Fibroblast of lung (primary cell): Measurements from ENCODE around the gene BIRC3. TPM values are rescaled to one million over a fixed set of nuclear protein-coding genes. Genes with fewer than 3 reads are reported as not detected.

Experiments
- DNase-seq, 2 donors: peaks; one replicate each; pipeline versions ENCODE4 v3.0.0 to v3.0.0-alpha.2; 2010; ENCODE audit warnings: low read depth in 2 of 2
- H2AFZ ChIP-seq: 2 replicates; pipeline ENCODE4 v1.5.1; 2012; ENCODE audit warnings: low read length, control low read depth, inconsistent platforms
- H3K27ac ChIP-seq: 2 replicates; pipeline ENCODE4 v1.5.1; 2011; ENCODE audit warnings: low read length, control low read depth; ENCODE audit not compliant: insufficient read depth
- H3K27me3 ChIP-seq: 2 replicates; pipeline ENCODE4 v1.5.1; 2011; ENCODE audit warnings: mild to moderate bottlenecking, low read length; ENCODE audit not compliant: control insufficient read depth, insufficient read depth
- H3K36me3 ChIP-seq: 2 replicates; pipeline ENCODE4 v1.5.1; 2011; ENCODE audit warnings: low read length; ENCODE audit not compliant: control insufficient read depth, insufficient read depth
- H3K4me1 ChIP-seq: 2 replicates; pipeline ENCODE4 v1.5.1; 2011; ENCODE audit warnings: low read length; ENCODE audit not compliant: control insufficient read depth, insufficient read depth; ENCODE audit errors: extremely low read depth
- H3K4me2 ChIP-seq: 2 replicates; pipeline ENCODE4 v1.5.1; 2011; ENCODE audit warnings: low read length, control low read depth; ENCODE audit not compliant: insufficient read depth; ENCODE audit errors: extremely low read depth
- H3K4me3 ChIP-seq, 4 experiments: fragments of 200-600 bp in 1 of 4; sonication (generic) in 1 of 4; replicated peaks in 1 of 4; 2 replicates each; pipeline ENCODE4 v1.5.1; 2011 to 2016; ENCODE audit warnings: low read length in 4 of 4, low read depth in 3 of 4, mild to moderate bottlenecking in 3 of 4, control low read depth in 2 of 4, inconsistent platforms in 1 of 4, mixed read lengths in 1 of 4; ENCODE audit not compliant: insufficient read depth in 1 of 4; ENCODE audit errors: control extremely low read depth in 1 of 4
- H3K79me2 ChIP-seq: 2 replicates; pipeline ENCODE4 v1.5.1; 2012; ENCODE audit warnings: mild to moderate bottlenecking, low read length, inconsistent platforms; ENCODE audit not compliant: control insufficient read depth, insufficient read depth
- H3K9ac ChIP-seq: 2 replicates; pipeline ENCODE4 v1.5.1; 2011; ENCODE audit warnings: mild to moderate bottlenecking, low read length, control low read depth; ENCODE audit not compliant: insufficient read depth
- H3K9me3 ChIP-seq: 2 replicates; pipeline ENCODE4 v1.5.1; 2012; ENCODE audit warnings: low read depth, low read length; ENCODE audit not compliant: control insufficient read depth, insufficient read depth
- H4K20me1 ChIP-seq: 2 replicates; pipeline ENCODE4 v1.5.1; 2011; ENCODE audit warnings: low read length; ENCODE audit not compliant: control insufficient read depth, insufficient read depth; ENCODE audit errors: extremely low read depth
- EZH2 ChIP-seq: IDR thresholded peaks from 2 replicates; pipeline ENCODE4 v1.5.1; 2012; ENCODE audit warnings: low read length, control low read depth, mild to moderate bottlenecking; ENCODE audit errors: missing control alignments
- polyA plus RNA-seq, 2 donors: library from polyadenylated mRNA; depleted of rRNA in 1 of 2; stranded (reverse) in 1 of 2; unstranded in 1 of 2; fragments of >200 nt; gene quantifications; 2 replicates each; pipeline ENCODE4 v1.2.1, GENCODE V29; 2011 to 2012; ENCODE audit warnings: missing spikeins in 1 of 2
- total RNA-seq: library from RNA; depleted of rRNA; stranded (reverse); fragments of >200 nt; gene quantifications from 2 replicates; pipeline ENCODE4 v1.2.1, GENCODE V29; 2014
- TF ChIP-seq, protein P1 (sequence below), 2 donors: IDR thresholded peaks in 1 of 2; conservative IDR thresholded peaks in 1 of 2; 1 replicate in 1 of 2; 2 replicates in 1 of 2; pipeline ENCODE4 v1.5.1; 2011 to 2012; ENCODE audit warnings: low read length in 2 of 2, control low read depth in 1 of 2, inconsistent platforms in 1 of 2, low read depth in 1 of 2, mild to moderate bottlenecking in 1 of 2

Gene BIRC3
- total and polyA plus RNA-seq, 2 donors (not counting 1 experiment from before 2014, with no cell fraction given): 0.58 to 3.3 TPM

DNA sequence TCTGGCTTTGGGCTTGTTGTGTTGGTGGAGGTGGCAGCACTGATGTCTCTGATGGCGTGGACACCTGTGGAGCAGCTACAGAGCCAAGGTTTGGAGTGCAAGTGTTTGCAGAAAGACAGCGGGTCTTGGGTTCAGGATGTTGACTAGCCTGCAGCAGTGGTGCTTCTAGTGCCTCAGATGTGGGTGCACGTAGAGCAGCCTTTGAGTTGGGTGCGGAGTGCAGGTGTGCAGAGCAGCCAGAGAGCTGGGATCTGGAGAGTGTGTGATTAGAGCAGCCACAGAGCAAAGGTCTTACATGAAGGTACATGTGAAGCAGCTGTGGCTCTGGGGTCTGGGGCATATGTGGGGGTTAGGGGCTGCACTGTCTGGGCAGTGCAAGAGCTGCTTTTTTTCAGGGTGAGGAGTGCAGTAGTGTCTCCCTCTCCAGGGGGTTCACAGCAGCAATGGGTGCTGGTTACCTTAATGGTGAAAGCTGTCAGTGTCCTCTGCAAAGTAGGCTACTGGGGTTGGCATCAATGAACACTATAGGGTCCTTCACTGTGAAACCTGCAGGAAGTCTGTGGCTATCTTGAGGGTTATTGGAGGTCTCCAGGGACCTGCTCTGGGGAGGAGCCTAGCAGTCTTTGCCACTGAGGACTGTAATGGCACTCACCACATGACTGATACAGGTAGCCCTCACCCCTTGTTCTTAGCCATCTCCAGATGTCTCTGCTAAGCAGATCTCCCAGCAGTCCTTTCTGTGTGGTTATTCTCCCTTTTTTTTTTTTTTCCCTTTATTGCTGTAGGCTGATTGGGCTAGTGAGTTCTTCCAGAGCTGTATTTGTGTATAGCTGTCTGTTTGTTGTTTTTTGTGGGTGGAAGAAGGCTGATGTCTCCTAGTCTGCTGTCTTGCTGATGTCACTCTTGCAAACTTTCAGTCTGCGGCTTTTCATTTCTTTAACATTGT is 44.1 kb downstream of the BIRC3 start:
- H3K27ac ChIP-seq: peak overlapping the region; percentile 39
- peak overlapping the region; percentile 13 for H3K4me2 ChIP-seq
- no peaks in the 10 kb centered on the region for H4K20me1 ChIP-seq
- no peak overlapping the region for H3K9ac ChIP-seq
- peaks cover 51% of the 10 kb centered on the region for H3K79me2 ChIP-seq
- H3K27me3 ChIP-seq: no peaks in the 10 kb centered on the region
- H3K4me3 ChIP-seq: no peak overlapping the region
- H3K36me3 ChIP-seq: peaks cover 9% of the 10 kb centered on the region
- H2AFZ ChIP-seq: no peak overlapping the region
- no peaks in the 10 kb centered on the region for H3K9me3 ChIP-seq
- no peak for DNase-seq
- TF ChIP-seq EZH2: no peak
- H3K4me1 ChIP-seq: peaks cover 3% of the 10 kb centered on the region

- H4K20me1 ChIP-seq: no peaks in the 10 kb centered on the region
- no peak overlapping the region for H3K4me3 ChIP-seq
- no peak overlapping the region for H3K9ac ChIP-seq
- no peaks in the 10 kb centered on the region for H3K27me3 ChIP-seq
- H3K9me3 ChIP-seq: no peaks in the 10 kb centered on the region
- no peak overlapping the region for H2AFZ ChIP-seq
- H3K27ac ChIP-seq: no peak overlapping the region
- H3K4me1 ChIP-seq: peaks cover 3% of the 10 kb centered on the region
- DNase-seq: no peak
- no peak overlapping the region for H3K4me2 ChIP-seq
- H3K79me2 ChIP-seq: peaks cover 29% of the 10 kb centered on the region
- peaks cover 9% of the 10 kb centered on the region for H3K36me3 ChIP-seq
- TF ChIP-seq, protein P1, sequence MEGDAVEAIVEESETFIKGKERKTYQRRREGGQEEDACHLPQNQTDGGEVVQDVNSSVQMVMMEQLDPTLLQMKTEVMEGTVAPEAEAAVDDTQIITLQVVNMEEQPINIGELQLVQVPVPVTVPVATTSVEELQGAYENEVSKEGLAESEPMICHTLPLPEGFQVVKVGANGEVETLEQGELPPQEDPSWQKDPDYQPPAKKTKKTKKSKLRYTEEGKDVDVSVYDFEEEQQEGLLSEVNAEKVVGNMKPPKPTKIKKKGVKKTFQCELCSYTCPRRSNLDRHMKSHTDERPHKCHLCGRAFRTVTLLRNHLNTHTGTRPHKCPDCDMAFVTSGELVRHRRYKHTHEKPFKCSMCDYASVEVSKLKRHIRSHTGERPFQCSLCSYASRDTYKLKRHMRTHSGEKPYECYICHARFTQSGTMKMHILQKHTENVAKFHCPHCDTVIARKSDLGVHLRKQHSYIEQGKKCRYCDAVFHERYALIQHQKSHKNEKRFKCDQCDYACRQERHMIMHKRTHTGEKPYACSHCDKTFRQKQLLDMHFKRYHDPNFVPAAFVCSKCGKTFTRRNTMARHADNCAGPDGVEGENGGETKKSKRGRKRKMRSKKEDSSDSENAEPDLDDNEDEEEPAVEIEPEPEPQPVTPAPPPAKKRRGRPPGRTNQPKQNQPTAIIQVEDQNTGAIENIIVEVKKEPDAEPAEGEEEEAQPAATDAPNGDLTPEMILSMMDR (conservative IDR thresholded peaks at IDR 0.05 in 1 of 2, IDR thresholded peaks at IDR 0.05 in 1 of 2; ENCODE audit: low read depth in 1 of 2, low read length in 2 of 2): no peak
- no peak for TF ChIP-seq EZH2
These were observed 47.7 kb downstream of the BIRC3 start for GRCh38 chr11:102364991-102365390.

GRCh38 chr11:102367364-102367763 is 50.1 kb downstream of the BIRC3 start:
- Histone ChIP-seq H2AFZ (no peak overlapping the region), H3K9ac (no peak overlapping the region), H4K20me1 (no peaks in the 10 kb centered on the region), H3K27me3 (no peaks in the 10 kb centered on the region), H3K4me1 (no peaks in the 10 kb centered on the region), H3K4me2 (no peak overlapping the region), H3K36me3 (peaks cover under 1% of the 10 kb centered on the region), H3K4me3 (no peak overlapping the region), H3K27ac (no peak overlapping the region), H3K79me2 (peaks cover 11% of the 10 kb centered on the region), H3K9me3 (no peaks in the 10 kb centered on the region)
- TF ChIP-seq, protein P1 (conservative IDR thresholded peaks at IDR 0.05 in 1 of 2, IDR thresholded peaks at IDR 0.05 in 1 of 2; ENCODE audit: low read depth in 1 of 2, low read length in 2 of 2): peak in 1 of 2 donors; percentile 21
- TF ChIP-seq EZH2: no peak
- DNase-seq: peak; percentile 7 to 47
